Measurements from ENCODE around the gene SH3BGR. TPM values are rescaled to one million over a fixed set of nuclear protein-coding genes. Genes with fewer than 3 reads are reported as not detected.
A peak's percentile ranks its signal among the peaks of the same experiment; 100 is the strongest.

SH3BGR gene
- total RNA-seq, 1 experiment from 2014 or later, result 1.1 TPM

- in situ Hi-C loops (cut with HindIII; ENCODE audit: low pct_unique_long_range_greater_than_20kb, low sequenced_read_pairs), result no loop called here
These were observed 37.7 kb downstream of the SH3BGR start for GRCh38 chr21:39489380-39489924.

GRCh38 chr21:39499156-39499555 lies 47.4 kb downstream of the SH3BGR start:
- no peak for DNase-seq (ENCODE audit: low read depth, low spot score)
- in situ Hi-C loops (cut with HindIII; ENCODE audit: low pct_unique_long_range_greater_than_20kb, low sequenced_read_pairs), result no loop called here

More at GRCh38 chr21:39489380-39489924, 37.7 kb downstream of the SH3BGR start:
- DNase-seq (ENCODE audit: low read depth, low spot score), result no peak

- in situ Hi-C loops (cut with HindIII; ENCODE audit: low pct_unique_long_range_greater_than_20kb, low sequenced_read_pairs), result loop anchor here (25.0 kb wide), 2 partner anchors 110 to 210 kb away; partner anchors contain the start of gene B3GALT5
- DNase-seq (ENCODE audit: low read depth, low spot score), result no peak
These were observed 50.9 kb downstream of the SH3BGR start for GRCh38 chr21:39502631-39503030.

- no peak for DNase-seq (ENCODE audit: low read depth, low spot score)
- in situ Hi-C loops (cut with HindIII; ENCODE audit: low pct_unique_long_range_greater_than_20kb, low sequenced_read_pairs), result loop anchor here (25.0 kb wide), 2 partner anchors 109 to 209 kb away; partner anchors contain the start of gene B3GALT5
These were observed 51.5 kb downstream of the SH3BGR start for GRCh38 chr21:39503123-39503762.

GRCh38 chr21:39504230-39504629 lies 52.5 kb downstream of the SH3BGR start:
- in situ Hi-C loops (cut with HindIII; ENCODE audit: low pct_unique_long_range_greater_than_20kb, low sequenced_read_pairs), result loop anchor here (25.0 kb wide), 2 partner anchors 108 to 208 kb away; partner anchors contain the start of gene B3GALT5
- no peak for DNase-seq (ENCODE audit: low read depth, low spot score)

- DNase-seq (ENCODE audit: low read depth, low spot score), result no peak
- in situ Hi-C loops (cut with HindIII; ENCODE audit: low pct_unique_long_range_greater_than_20kb, low sequenced_read_pairs), result loop anchor here (25.0 kb wide), 2 partner anchors 102 to 202 kb away; partner anchors contain the start of gene B3GALT5
These were observed 58.5 kb downstream of the SH3BGR start for GRCh38 chr21:39510240-39510639.

DNA sequence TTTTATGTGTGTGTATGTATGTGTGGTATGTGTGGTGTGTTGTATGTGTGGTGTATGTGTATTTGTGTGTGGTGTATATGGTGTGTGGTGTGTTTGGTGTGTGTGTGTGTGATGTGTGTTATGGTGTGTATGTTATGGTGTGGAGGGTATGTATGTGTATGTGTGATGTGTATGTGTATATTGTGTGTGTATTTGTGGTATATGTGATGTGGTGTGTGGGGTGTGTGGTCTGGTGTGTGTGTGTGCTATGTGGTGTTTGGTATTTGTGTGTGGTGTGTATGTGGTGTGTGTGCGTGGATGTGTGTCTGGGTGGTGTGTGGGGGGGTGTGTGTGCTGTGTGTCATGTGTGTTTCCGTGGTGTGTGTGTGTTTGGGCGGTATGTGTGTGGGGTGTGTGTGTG lies 59.3 kb downstream of the SH3BGR start:
- DNase-seq (ENCODE audit: low read depth, low spot score), result no peak
- in situ Hi-C loops (cut with HindIII; ENCODE audit: low pct_unique_long_range_greater_than_20kb, low sequenced_read_pairs), result loop anchor here (25.0 kb wide), 2 partner anchors 101 to 201 kb away; partner anchors contain the start of gene B3GALT5

DNA sequence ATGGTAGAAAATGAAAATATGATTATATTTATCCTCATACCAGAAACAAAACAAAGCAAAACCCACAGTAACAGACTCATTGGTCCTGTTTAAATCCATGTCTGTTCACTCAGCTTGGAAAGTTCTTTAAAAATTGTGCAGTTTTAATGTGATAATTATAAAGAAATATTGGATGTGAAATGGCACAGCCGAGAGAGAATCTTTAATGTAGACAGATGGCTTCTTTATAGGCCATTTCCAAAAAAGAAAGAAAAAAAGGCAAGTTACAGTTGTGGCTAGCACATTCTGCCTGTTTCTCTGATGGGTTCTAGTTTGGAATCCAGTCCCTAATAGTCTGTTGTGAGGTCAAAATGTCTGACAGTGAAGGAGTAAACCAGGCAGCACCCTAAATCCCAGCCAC lies 62.0 kb downstream of the SH3BGR start:
- in situ Hi-C loops (cut with HindIII; ENCODE audit: low pct_unique_long_range_greater_than_20kb, low sequenced_read_pairs), result loop anchor here (25.0 kb wide), 2 partner anchors 99 to 199 kb away; partner anchors contain the start of gene B3GALT5

GRCh38 chr21:39515684-39516472 lies 64.1 kb downstream of the SH3BGR start:
- in situ Hi-C loops (cut with HindIII; ENCODE audit: low pct_unique_long_range_greater_than_20kb, low sequenced_read_pairs), result loop anchor here (25.0 kb wide), 2 partner anchors 96 to 196 kb away; partner anchors contain the start of gene B3GALT5
- no peak for DNase-seq (ENCODE audit: low read depth, low spot score)

More for the DNA sequence above, 62.0 kb downstream of the SH3BGR start:
- no peak for DNase-seq (ENCODE audit: low read depth, low spot score)

DNA sequence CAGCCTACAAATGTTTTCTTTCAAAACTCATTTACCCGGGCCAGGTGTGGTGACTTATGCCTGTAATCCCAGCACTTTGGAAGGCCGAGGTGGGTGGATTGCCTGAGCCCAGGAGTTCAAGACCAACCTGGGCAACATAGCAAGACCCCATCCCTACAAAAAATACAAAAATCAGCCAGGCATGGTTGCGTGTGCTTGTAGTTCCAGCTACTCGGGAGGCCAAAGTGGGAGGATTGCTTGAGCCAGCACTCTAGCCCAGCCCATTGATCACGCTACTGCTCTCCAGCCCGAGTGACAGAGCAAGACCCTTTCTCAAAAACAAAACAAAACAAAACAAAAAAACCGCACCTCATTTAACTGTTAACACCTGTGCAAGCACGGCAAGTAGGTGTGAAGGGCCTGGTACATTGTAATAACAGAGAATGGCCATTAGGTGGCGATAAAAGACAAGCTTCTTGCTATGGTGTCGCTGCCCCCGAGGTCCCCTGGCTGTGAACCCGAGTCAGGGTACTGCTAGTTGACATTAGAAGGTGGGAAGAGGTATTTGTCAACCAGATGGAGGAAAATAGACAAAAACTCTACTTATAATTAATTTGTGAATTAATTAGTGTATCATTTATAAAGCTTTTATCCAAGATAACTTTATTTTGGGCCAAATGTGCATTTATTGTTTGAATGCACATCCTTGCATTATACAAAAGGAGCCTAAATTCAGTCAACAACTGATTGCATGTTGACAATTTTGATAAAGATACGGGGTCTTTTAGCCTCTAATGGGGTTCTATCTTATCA lies 66.5 kb downstream of the SH3BGR start:
- in situ Hi-C loops (cut with HindIII; ENCODE audit: low pct_unique_long_range_greater_than_20kb, low sequenced_read_pairs), result loop anchor here (25.0 kb wide), 2 partner anchors 94 to 194 kb away; partner anchors contain the start of gene B3GALT5

GRCh38 chr21:39518847-39519210 lies 67.1 kb downstream of the SH3BGR start:
- in situ Hi-C loops (cut with HindIII; ENCODE audit: low pct_unique_long_range_greater_than_20kb, low sequenced_read_pairs), result loop anchor here (25.0 kb wide), 2 partner anchors 93 to 193 kb away; partner anchors contain the start of gene B3GALT5
- DNase-seq (ENCODE audit: low read depth, low spot score), result no peak

More for the DNA sequence above, 66.5 kb downstream of the SH3BGR start:
- peak; percentile 66 for DNase-seq (ENCODE audit: low read depth, low spot score)

- in situ Hi-C loops (cut with HindIII; ENCODE audit: low pct_unique_long_range_greater_than_20kb, low sequenced_read_pairs), result loop anchor here (25.0 kb wide), 2 partner anchors 92 to 192 kb away; partner anchors contain the start of gene B3GALT5
These were observed 68.1 kb downstream of the SH3BGR start for GRCh38 chr21:39519835-39520234.

GRCh38 chr21:39523399-39523798 lies 71.6 kb downstream of the SH3BGR start:
- no peak for DNase-seq (ENCODE audit: low read depth, low spot score)
- in situ Hi-C loops (cut with HindIII; ENCODE audit: low pct_unique_long_range_greater_than_20kb, low sequenced_read_pairs), result loop anchor here (25.0 kb wide), 2 partner anchors 89 to 189 kb away; partner anchors contain the start of gene B3GALT5

More at GRCh38 chr21:39519835-39520234, 68.1 kb downstream of the SH3BGR start:
- DNase-seq (ENCODE audit: low read depth, low spot score), result no peak

DNA sequence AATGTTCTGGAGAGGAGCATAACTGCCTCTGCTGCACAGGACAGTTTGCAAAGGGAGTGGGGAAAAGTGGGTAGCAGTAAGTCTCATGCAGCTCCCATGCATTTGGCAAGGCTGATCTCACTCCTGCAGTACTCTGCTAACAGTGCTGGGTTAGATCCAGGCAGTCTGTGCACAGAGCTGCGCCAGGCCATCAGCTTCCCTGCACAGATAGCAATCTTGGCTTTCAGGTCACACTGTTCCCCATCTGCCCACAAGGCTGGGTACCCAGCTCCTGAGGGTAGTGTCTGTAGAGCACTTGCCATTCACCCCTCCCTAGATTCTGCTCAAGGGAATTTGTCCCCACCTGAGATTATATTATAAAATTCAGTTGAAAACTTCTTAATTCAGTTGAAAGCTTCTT lies 72.1 kb downstream of the SH3BGR start:
- DNase-seq (ENCODE audit: low read depth, low spot score), result no peak
- in situ Hi-C loops (cut with HindIII; ENCODE audit: low pct_unique_long_range_greater_than_20kb, low sequenced_read_pairs), result loop anchor here (25.0 kb wide), 2 partner anchors 88 to 188 kb away; partner anchors contain the start of gene B3GALT5

GRCh38 chr21:39525129-39525528 lies 73.4 kb downstream of the SH3BGR start:
- no peak for DNase-seq (ENCODE audit: low read depth, low spot score)
- in situ Hi-C loops (cut with HindIII; ENCODE audit: low pct_unique_long_range_greater_than_20kb, low sequenced_read_pairs), result no loop called here

GRCh38 chr21:39525601-39526000 lies 73.8 kb downstream of the SH3BGR start:
- no peak for DNase-seq (ENCODE audit: low read depth, low spot score)
- in situ Hi-C loops (cut with HindIII; ENCODE audit: low pct_unique_long_range_greater_than_20kb, low sequenced_read_pairs), result no loop called here

GRCh38 chr21:39527067-39527595 lies 75.4 kb downstream of the SH3BGR start:
- in situ Hi-C loops (cut with HindIII; ENCODE audit: low pct_unique_long_range_greater_than_20kb, low sequenced_read_pairs), result no loop called here
- DNase-seq (ENCODE audit: low read depth, low spot score), result no peak
